PC-3 (cell line): ENCODE data around the gene RBM47.

ENCODE experiments used
- EZH2 ChIP-seq: fragments of 300-600 bp; sonication (generic); IDR thresholded peaks from one replicate; pipeline ENCODE4 v1.6.1; 2017; ENCODE audit warnings: antibody characterized with exemption, mild to moderate bottlenecking, low read length; ENCODE audit not compliant: unreplicated experiment
- TF ChIP-seq, protein P1 (sequence below): fragments of 300-600 bp; sonication (generic); conservative IDR thresholded peaks from 2 replicates; pipeline ENCODE4 v1.5.1; 2017; ENCODE audit warnings: antibody characterized with exemption, low read depth, mild to moderate bottlenecking, low read length

DNA sequence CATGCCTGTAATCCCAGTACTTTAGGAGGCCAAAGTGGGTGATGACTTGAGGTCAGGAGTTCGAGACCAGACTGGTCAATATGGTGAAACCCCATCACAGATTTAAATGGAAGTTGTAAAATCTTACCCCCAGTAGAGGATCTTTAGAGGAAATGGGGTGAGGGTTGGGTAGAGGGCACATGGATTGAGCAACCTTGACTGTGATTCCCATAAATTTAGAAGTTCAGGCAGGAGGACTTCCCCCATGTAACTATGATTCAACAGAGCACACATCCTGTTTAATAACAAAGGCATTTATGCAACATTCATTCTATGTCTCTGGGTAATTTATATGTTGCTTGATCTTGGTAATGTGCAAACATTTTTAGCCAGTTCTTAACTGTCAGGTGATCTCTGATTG lies 143.1 kb downstream of the RBM47 start:
- TF ChIP-seq, protein P1, sequence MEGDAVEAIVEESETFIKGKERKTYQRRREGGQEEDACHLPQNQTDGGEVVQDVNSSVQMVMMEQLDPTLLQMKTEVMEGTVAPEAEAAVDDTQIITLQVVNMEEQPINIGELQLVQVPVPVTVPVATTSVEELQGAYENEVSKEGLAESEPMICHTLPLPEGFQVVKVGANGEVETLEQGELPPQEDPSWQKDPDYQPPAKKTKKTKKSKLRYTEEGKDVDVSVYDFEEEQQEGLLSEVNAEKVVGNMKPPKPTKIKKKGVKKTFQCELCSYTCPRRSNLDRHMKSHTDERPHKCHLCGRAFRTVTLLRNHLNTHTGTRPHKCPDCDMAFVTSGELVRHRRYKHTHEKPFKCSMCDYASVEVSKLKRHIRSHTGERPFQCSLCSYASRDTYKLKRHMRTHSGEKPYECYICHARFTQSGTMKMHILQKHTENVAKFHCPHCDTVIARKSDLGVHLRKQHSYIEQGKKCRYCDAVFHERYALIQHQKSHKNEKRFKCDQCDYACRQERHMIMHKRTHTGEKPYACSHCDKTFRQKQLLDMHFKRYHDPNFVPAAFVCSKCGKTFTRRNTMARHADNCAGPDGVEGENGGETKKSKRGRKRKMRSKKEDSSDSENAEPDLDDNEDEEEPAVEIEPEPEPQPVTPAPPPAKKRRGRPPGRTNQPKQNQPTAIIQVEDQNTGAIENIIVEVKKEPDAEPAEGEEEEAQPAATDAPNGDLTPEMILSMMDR = no peak
- no peak for TF ChIP-seq EZH2
